HepG2 (cell line): ENCODE measurements around the gene GAL3ST3. TPM values are rescaled to one million over a fixed set of nuclear protein-coding genes. Genes with fewer than 3 reads are reported as not detected.
"Not testable (repeated sequence)": the region's sequence is repeated elsewhere in the genome, so short reads cannot be mapped to it uniquely, and the experiment has no call there.

ENCODE experiments used
- ATAC-seq: fragments of 200-7000 bp; cut with Tn5 transposase; 3 replicates; pipeline ENCODE4 v1.9.1; 2020; ENCODE audit warnings: mild to moderate bottlenecking, moderate library complexity
- Bru-seq: library from RNA; stranded (reverse); fragments of 400-500 nt; gene quantifications from one replicate; lab custom pipeline; 2021; lab: Mats Ljungman, UMichigan
- BruChase-seq, 2 experiments: library from RNA; stranded (reverse); fragments of 400-500 nt; gene quantifications; one replicate each; lab custom pipeline; 2021; lab: Mats Ljungman, UMichigan
- BruUV-seq: library from RNA; stranded (reverse); fragments of 400-500 nt; replicated peaks from 2 replicates; lab custom pipeline; 2021; lab: Mats Ljungman, UMichigan
- CTCF ChIA-PET: fragments of 300-600 bp; formaldehyde crosslinking; extraction: SDS; loops from one replicate; lab custom pipeline; 2021; ENCODE audit warnings: low total read pairs, inconsistent platforms, low intra/inter-chr PET ratio; lab: Yijun Ruan, JAX
- POLR2A ChIA-PET: fragments of 350-600 bp; sonication (Branson Sonifier 250); formaldehyde crosslinking; loops from one replicate; lab custom pipeline; 2020; ENCODE audit warnings: antibody characterized with exemption, inconsistent platforms; lab: Yijun Ruan, JAX
- DNase-seq: peaks from one replicate; pipeline ENCODE4 v3.0.0-alpha.2; 2015; ENCODE audit warnings: low spot score
- FAIRE-seq: peaks from 3 replicates; lab custom pipeline; 2011; peaks lifted over from hg19 to GRCh38; lab: Jason Lieb, UNC
- H2AFZ ChIP-seq: one replicate; pipeline ENCODE4 v1.6.1; 2011; ENCODE audit warnings: low read length, inconsistent platforms
- H3K27ac ChIP-seq: fragments of 300-600 bp; 3 replicates; pipeline ENCODE4 v1.8.0; 2011; ENCODE audit warnings: mixed run types, mild to moderate bottlenecking, mixed read lengths, low read length, inconsistent platforms; ENCODE audit not compliant: insufficient read depth; ENCODE audit errors: extremely low read length
- H3K27me3 ChIP-seq, 2 experiments: fragments of 200-600 bp in 1 of 2; 2 replicates in 1 of 2; 3 replicates in 1 of 2; pipeline versions ENCODE4 v1.6.0 to v1.8.0; 2011; ENCODE audit warnings: low read length in 2 of 2, mild to moderate bottlenecking in 2 of 2, moderate library complexity in 2 of 2, inconsistent platforms in 1 of 2; ENCODE audit not compliant: insufficient read depth in 2 of 2, control insufficient read depth in 1 of 2
- H3K36me3 ChIP-seq, 2 experiments: fragments of 200-600 bp in 1 of 2; replicated peaks in 1 of 2; 2 replicates in 1 of 2; 3 replicates in 1 of 2; pipeline versions ENCODE4 v1.5.1 to v1.8.0; 2011; ENCODE audit warnings: low read length in 2 of 2, inconsistent platforms in 1 of 2; ENCODE audit not compliant: insufficient read depth in 2 of 2, control insufficient read depth in 1 of 2
- H3K4me1 ChIP-seq: 2 replicates; pipeline ENCODE4 v1.5.1; 2012; ENCODE audit warnings: low read length, inconsistent platforms; ENCODE audit not compliant: insufficient read depth
- H3K4me2 ChIP-seq: 2 replicates; pipeline ENCODE4 v1.6.0; 2011; ENCODE audit warnings: low read depth, low read length, inconsistent platforms
- H3K4me3 ChIP-seq, 3 experiments: fragments of 200-600 bp in 1 of 3; sonication (generic), shearing (Covaris generic) in 1 of 3; replicated peaks in 1 of 3; 2 replicates each; pipeline ENCODE4 v1.5.1; 2011 to 2016; ENCODE audit warnings: low read length in 3 of 3, inconsistent platforms in 2 of 3, low read depth in 2 of 3, mild to moderate bottlenecking in 2 of 3, control low read depth in 1 of 3, mixed read lengths in 1 of 3; ENCODE audit not compliant: insufficient read depth in 1 of 3
- H3K79me2 ChIP-seq: one replicate; pipeline ENCODE4 v1.6.1; 2011; ENCODE audit warnings: low read length, inconsistent platforms; ENCODE audit not compliant: insufficient read depth
- H3K9ac ChIP-seq: 2 replicates; pipeline ENCODE4 v1.6.0; 2011; ENCODE audit warnings: mild to moderate bottlenecking, low read depth, low read length, inconsistent platforms; ENCODE audit not compliant: insufficient read depth
- H3K9me3 ChIP-seq: 2 replicates; pipeline ENCODE4 v1.5.1; 2012; ENCODE audit warnings: mild to moderate bottlenecking, low read length
- H4K20me1 ChIP-seq: 2 replicates; pipeline ENCODE4 v1.6.0; 2011; ENCODE audit warnings: inconsistent platforms, mild to moderate bottlenecking, low read length, moderate library complexity; ENCODE audit not compliant: insufficient read depth
- NFIC ChIP-seq: IDR thresholded peaks from 2 replicates; pipeline ENCODE4 v1.6.1; 2012; ENCODE audit warnings: mild to moderate bottlenecking, low read length, inconsistent platforms
- ZNF234 ChIP-seq: sonication (generic); formaldehyde crosslinking; conservative IDR thresholded peaks from 2 replicates; pipeline ENCODE4 v1.5.1; 2020; ENCODE audit warnings: mild to moderate bottlenecking, missing genetic modification reagents
- ZNF704 ChIP-seq: sonication (generic); formaldehyde crosslinking; IDR thresholded peaks from 2 replicates; pipeline ENCODE4 v1.8.1; 2023; ENCODE audit warnings: mild to moderate bottlenecking, inconsistent platforms, moderate library complexity, missing genetic modification reagents, borderline replicate concordance
- WGBS: methylation state at CpG from one replicate; pipeline ENCODE4 v1.1.6; 2017; ENCODE audit warnings: low lambda C conversion rate; 5-methylcytosine and 5-hydroxymethylcytosine counted together
- in situ Hi-C: cut with HindIII; loops from 2 replicates; pipeline ENCODE4 v1.10.0; 2017; ENCODE audit warnings: low pct_unique_long_range_greater_than_20kb; ENCODE audit not compliant: extremely low pct_ligation_motif_present
- intact Hi-C: fragments of 100-400 bp; cut with micrococcal nuclease; formaldehyde crosslinking; loops from one replicate; pipeline ENCODE4 v1.10.0; 2022; ENCODE audit not compliant: unreplicated experiment
- long read RNA-seq, 2 experiments: library from RNA in 1 of 2; library from polyadenylated mRNA in 1 of 2; stranded (forward) in 1 of 2; unstranded in 1 of 2; transcript quantifications; one replicate each; pipeline ENCODE4 v2.0.0, GENCODE V29; 2019 to 2022
- polyA minus RNA-seq, 3 experiments: library from RNA; depleted of rRNA, polyadenylated mRNA; stranded (reverse); fragments of >200 nt; gene quantifications; 2 replicates each; pipeline ENCODE4 v1.2.3, GENCODE V29; 2011; ENCODE audit warnings: low replicate concordance in 1 of 3
- polyA plus RNA-seq, 8 experiments: library from polyadenylated mRNA; depleted of rRNA in 3 of 8; stranded (reverse) in 7 of 8; unstranded in 1 of 8; fragments of >200 nt; fragmentation: Illumina TruSeq in 4 of 8; extraction: Trizol in 4 of 8; gene quantifications; 2 replicates each; pipeline versions ENCODE4 v1.2.1 to v1.2.3, GENCODE V29; 2011 to 2016; ENCODE audit warnings: low read depth in 4 of 8, missing spikeins in 1 of 8, mixed read lengths in 1 of 8; ENCODE audit not compliant: insufficient read depth in 1 of 8
- total RNA-seq, 5 experiments: library from RNA; depleted of rRNA; stranded (reverse); fragments of >200 nt; fragmentation: Illumina TruSeq; extraction: Trizol; gene quantifications; 2 replicates each; pipeline ENCODE4 v1.2.3, GENCODE V29; 2016; ENCODE audit warnings: low read depth in 1 of 5

The GAL3ST3 gene
- total RNA-seq (2016; rRNA removed; fragmentation: Illumina TruSeq; extraction: Trizol) (not detected in 2 replicates), polyA plus RNA-seq (2011; rRNA removed) (not detected in 2 replicates), polyA minus RNA-seq (2011; rRNA and poly(A)+ RNA removed; ENCODE audit: low replicate concordance) (0.26 TPM in 1 of 2 replicates, not detected in the other), Bru-seq, nascent RNA (not detected), BruChase-seq, experiment 1, labeled RNA remaining after a 6-hour chase (not detected), BruChase-seq, experiment 2, labeled RNA remaining after a 2-hour chase (not detected)
- not detected in 2 replicates for total RNA-seq (2016; cell fraction: cytosol; rRNA removed; fragmentation: Illumina TruSeq; extraction: Trizol; ENCODE audit: low read depth)
- total RNA-seq (2016; cell fraction: insoluble cytoplasmic fraction; rRNA removed; fragmentation: Illumina TruSeq; extraction: Trizol), result not detected in 2 replicates
- total RNA-seq (2016; cell fraction: membrane; rRNA removed; fragmentation: Illumina TruSeq; extraction: Trizol), result not detected in 2 replicates
- not detected in 2 replicates for total RNA-seq (2016; cell fraction: nucleus; rRNA removed; fragmentation: Illumina TruSeq; extraction: Trizol)
- not detected in 2 replicates for polyA plus RNA-seq (2011; cell fraction: cytosol; rRNA removed)
- not detected in 2 replicates for polyA plus RNA-seq (2011; cell fraction: nucleus; rRNA removed)
- not detected in 2 replicates for polyA plus RNA-seq (2012)
- polyA plus RNA-seq (2016; cell fraction: cytosol; fragmentation: Illumina TruSeq; extraction: Trizol; ENCODE audit: low read depth), result not detected in 2 replicates
- polyA plus RNA-seq (2016; cell fraction: insoluble cytoplasmic fraction; fragmentation: Illumina TruSeq; extraction: Trizol; ENCODE audit: low read depth), result not detected in 2 replicates
- polyA plus RNA-seq (2016; cell fraction: membrane; fragmentation: Illumina TruSeq; extraction: Trizol; ENCODE audit: low read depth), result not detected in 2 replicates
- not detected in 2 replicates for polyA plus RNA-seq (2016; cell fraction: nucleus; fragmentation: Illumina TruSeq; extraction: Trizol; ENCODE audit: insufficient read depth, low read depth)
- polyA minus RNA-seq (2011; cell fraction: cytosol; rRNA and poly(A)+ RNA removed), result not detected in 2 replicates
- polyA minus RNA-seq (2011; cell fraction: nucleus; rRNA and poly(A)+ RNA removed), result not detected in 2 replicates
- long read RNA-seq, experiment 1, result 0 reads
- long read RNA-seq, experiment 2, result 0 reads

GRCh38 chr11:66048547-66049323 lies at the start of gene GAL3ST3:
Gene GAL3ST3, minus strand, starts transcription at chr11:66049161. Its CDS starts 3,746 bp downstream, at chr11:66045415.
- H3K9me3 ChIP-seq, result no peaks in the 10 kb centered on the region
- no peak within 1 kb of the TSS for H3K4me2 ChIP-seq
- ChIA-PET POLR2A (no interaction called here), CTCF (no interaction called here)
- no peaks in the 10 kb centered on the region for H4K20me1 ChIP-seq
- H3K79me2 ChIP-seq, result peaks cover 14% of the 10 kb centered on the region
- H3K9ac ChIP-seq, result no peak within 1 kb of the TSS
- BruUV-seq, result no TSS peak
- TF ChIP-seq ZNF704 (CRISPR knock-in tag), result no peak
- no peak for TF ChIP-seq ZNF234 (CRISPR knock-in tag)
- TF ChIP-seq NFIC, result no peak
- TF ChIP-seq, all 625 proteins: peak for 0
- no peak within 1 kb of the TSS for H2AFZ ChIP-seq
- no peaks in the 10 kb centered on the region for H3K36me3 ChIP-seq
- FAIRE-seq (no peak), DNase-seq (no peak), ATAC-seq (no peak)
- H3K4me1 ChIP-seq, result peaks cover 39% of the 10 kb centered on the region
- H3K4me3 ChIP-seq, result no peak within 1 kb of the TSS
- H3K27ac ChIP-seq, result no peak within 1 kb of the TSS
- peaks cover 0 to 41% of the 10 kb centered on the region in 2 experiments; a peak in 4 of 5 replicates for H3K27me3 ChIP-seq
- 55% methylated on average over 31 of the region's 39 CpGs for WGBS
- in situ Hi-C loops (no loop called here), intact Hi-C loops (no loop called here)

GRCh38 chr11:66092125-66092524 lies 43.2 kb upstream of the GAL3ST3 start:
- POLR2A ChIA-PET, DNase-seq, in situ Hi-C loops, H4K20me1 ChIP-seq, FAIRE-seq, H3K4me3 ChIP-seq, H3K9ac ChIP-seq, H3K27me3 ChIP-seq, ATAC-seq, H2AFZ ChIP-seq, CTCF ChIA-PET, intact Hi-C loops, H3K79me2 ChIP-seq, BruUV-seq, H3K4me2 ChIP-seq, H3K9me3 ChIP-seq, H3K27ac ChIP-seq, H3K36me3 ChIP-seq: not testable (repeated sequence)
- H3K4me1 ChIP-seq, result peaks cover 15% of the 10 kb centered on the region
- 100% methylated on average over 2 of the region's 2 CpGs for WGBS
